Measurements from ENCODE around the gene GCN1. TPM values are rescaled to one million over a fixed set of nuclear protein-coding genes. Genes with fewer than 3 reads are reported as not detected.

Gene GCN1
- polyA plus RNA-seq, 2 of the 4 experiments (the other 2 are of a cell fraction), result 43.2 to 64.1 TPM

DNA sequence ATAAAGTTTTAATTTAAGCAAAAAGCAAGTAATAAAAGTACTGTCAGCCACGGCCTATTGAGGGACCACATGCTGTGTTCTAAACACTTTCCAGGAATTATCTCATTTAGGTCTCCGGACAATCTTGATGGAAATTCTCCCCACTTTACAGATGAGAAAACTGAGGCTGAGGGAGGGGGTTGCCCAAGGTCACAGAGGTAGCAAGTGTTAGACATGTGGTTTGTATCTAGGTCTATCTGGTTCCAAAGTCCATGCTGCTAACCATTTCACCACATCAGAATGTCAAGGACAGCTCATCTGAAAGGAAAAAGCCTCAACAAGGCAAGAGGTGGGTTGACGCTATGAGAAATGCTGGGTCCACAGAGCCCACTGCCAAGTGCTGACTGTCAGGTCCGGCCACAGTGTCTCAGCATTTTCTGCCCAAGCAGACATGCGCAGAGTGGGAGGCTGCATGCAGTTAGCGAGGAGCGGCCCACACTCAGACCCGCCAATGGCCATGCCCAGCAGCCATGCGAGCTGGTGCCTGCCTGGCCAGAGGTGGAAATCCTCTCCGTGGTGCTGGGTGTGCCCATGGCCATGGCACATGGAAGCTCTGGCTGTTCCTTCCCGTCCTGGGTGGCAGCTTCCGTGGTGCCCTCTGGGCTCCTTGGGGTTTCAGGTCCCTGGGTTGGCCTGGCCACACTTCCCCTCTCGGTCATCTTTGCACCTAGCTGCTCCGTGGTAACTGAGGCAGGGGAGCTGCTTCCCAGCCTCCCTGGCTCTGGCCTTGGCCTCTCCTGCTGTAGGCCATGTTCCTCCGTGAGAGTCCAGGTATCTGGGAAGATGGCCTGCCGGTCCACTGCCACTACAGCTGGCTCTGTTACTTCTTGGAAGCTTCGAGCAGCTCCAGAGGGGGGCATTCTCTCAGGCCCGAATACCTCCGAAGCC is 24.4 kb upstream of the GCN1 start:
- H3K9me3 ChIP-seq, result no peaks in the 10 kb centered on the region
- TF ChIP-seq KDM1A (IDR thresholded peaks at IDR 0.05; ENCODE audit: low read depth) (peak; percentile 33; the same call in 1 of the 2 replicates), MAZ (IDR thresholded peaks at IDR 0.05; ENCODE audit: borderline replicate concordance, low read depth, low read length) (no peak)
- no peaks in the 10 kb centered on the region for H3K4me1 ChIP-seq
- H3K4me3 ChIP-seq, result no peak overlapping the region
- ChIA-PET CTCF (interaction anchor here (1.5 to 18.0 kb wide), 4 partner anchors 10 to 83 kb away, joined by 4 to 1367 read pairs (median 204); partner anchors contain the start of genes PXN, RPLP0 and SIRT4), POLR2A (interaction anchor here (1.0 to 5.8 kb wide), 3 partner anchors 15 to 73 kb away, joined by 3 to 40 read pairs (median 13); partner anchors contain the start of genes RNU4-2 and RPLP0)
- no peak for FAIRE-seq
- H3K27ac ChIP-seq, result no peak overlapping the region
- no peak for ATAC-seq
- 93% methylated on average over 19 of the region's 19 CpGs for WGBS (ENCODE audit: missing lambda C conversion rate)
- H3K4me2 ChIP-seq, result no peak overlapping the region
- no peak for DNase-seq (ENCODE audit: low read depth in 1 of 2, low spot score in 1 of 2)

DNA sequence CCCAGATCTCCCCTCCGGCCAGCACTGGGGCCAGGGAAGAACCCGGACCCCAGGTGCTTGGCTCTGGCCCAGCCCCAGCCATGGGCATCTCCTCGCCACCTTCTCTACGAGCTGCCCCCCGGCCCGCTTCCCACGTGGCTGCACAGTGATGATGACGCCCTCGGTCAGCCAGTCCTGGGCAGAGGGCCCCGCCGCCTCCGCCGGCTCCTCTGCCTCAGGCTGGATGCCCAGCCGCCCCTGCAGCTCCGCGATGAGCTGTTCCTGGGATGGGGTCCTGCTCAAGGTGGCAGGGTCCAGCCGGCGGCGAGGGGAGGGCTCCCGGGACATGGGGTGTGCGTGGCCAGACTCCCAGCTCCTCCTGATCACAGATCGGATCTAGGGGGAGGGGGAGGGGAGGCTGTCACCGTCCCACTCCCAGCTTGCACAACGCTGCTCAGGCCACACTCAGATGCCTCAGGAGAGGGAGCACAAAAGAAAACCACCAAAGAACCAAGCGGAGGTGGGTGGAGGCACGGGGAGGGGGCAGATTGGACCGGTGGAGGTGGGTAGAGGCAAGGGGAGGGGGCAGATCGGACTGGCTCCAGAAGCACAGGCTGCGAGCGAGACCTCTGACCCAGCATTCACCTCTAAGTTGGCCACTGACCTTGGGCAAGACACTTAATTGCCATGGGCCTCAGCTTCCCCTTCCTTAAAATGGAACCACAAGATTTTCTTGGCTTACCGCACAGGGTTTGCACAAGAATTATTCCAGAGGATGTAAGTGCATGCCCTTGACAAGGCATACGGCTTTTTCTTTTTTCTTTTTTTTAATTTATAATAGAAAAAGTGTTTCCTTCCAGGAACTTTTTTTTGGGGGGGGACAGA is 22.5 kb upstream of the GCN1 start:
- ATAC-seq, result no peak; a peak in 1 of 6 replicates
- H3K4me1 ChIP-seq, result no peaks in the 10 kb centered on the region

DNA sequence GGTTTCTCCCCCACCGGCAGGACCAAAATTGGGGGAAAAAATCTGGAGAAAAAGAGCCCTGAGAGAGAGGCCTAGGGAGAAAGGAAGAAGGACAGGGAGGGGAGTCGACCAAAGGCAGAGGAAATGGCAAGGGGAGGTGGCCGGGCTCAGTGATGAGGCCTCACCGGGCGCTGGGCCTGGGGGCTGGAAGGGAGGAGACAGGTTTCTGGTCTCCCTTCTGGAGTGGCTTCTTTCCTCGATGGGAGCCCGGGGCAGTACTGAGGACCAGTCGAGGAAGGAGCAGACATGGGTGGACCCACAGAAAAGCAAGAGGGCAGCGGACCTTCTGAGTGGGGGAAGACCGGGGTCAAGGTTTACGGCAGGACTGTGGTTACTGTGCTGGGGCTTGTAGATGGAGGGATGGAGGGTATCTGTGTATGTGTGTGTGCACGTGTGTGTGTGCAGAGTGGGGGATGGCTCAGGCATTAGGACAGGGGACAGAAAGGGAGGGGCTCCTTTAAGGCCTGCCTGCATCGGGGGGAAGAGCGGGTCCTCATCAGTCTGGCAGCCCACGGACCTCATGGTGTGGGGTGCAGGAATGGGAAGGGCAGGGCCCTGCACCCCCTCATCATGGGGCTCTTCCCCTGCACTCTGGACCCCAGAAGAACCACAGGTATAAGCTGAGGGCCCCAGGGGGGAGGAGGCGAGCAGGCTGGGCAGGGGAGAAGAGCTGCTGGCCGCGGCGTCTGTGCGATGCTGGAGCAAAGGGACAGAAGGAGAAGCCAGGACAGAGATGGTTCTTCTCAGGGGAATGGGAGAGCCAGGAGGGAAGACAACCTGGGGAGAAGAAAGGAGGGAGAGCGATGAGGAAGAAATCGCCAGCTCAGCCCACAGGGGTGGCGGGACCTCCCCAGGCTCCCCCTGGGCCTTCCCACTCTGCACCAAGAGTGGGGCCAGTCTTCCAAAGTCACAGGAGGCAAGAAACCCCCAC is 21.5 kb upstream of the GCN1 start:
- CTCF ChIA-PET, result interaction anchor here (6.8 to 18.0 kb wide), 3 partner anchors 12 to 40 kb away, joined by 100 to 1367 read pairs (median 308); partner anchors contain the start of genes PXN and RPLP0
- ATAC-seq, result peak in 1 of 2 experiments; percentile 5; a peak in 3 of 6 replicates
- POLR2A ChIA-PET, result interaction anchor here (1.0 to 2.5 kb wide), 3 partner anchors 15 to 76 kb away, joined by 4 to 15 read pairs (median 5); partner anchors contain the start of genes RNU4-2 and RPLP0
- no peak for FAIRE-seq
- Histone ChIP-seq H3K4me2 (no peak overlapping the region), H3K4me3 (no peak overlapping the region), H3K4me1 (no peaks in the 10 kb centered on the region), H3K9me3 (no peaks in the 10 kb centered on the region), H3K27ac (no peak overlapping the region)
- DNase-seq (ENCODE audit: low read depth in 1 of 2, low spot score in 1 of 2), result no peak
- TF ChIP-seq ZNF302 (CRISPR knock-in tag; IDR thresholded peaks at IDR 0.05) (no peak), ZC3H11A (IDR thresholded peaks at IDR 0.05) (no peak), MYC (IDR thresholded peaks at IDR 0.05; ENCODE audit: borderline replicate concordance, low read length) (no peak), TP53 (CRISPR knock-in tag; IDR thresholded peaks at IDR 0.05) (no peak), JUN (IDR thresholded peaks at IDR 0.05) (no peak), CEBPB (IDR thresholded peaks at IDR 0.05) (no peak), HDAC2 (IDR thresholded peaks at IDR 0.05) (no peak), SREBF2 (IDR thresholded peaks at IDR 0.05) (no peak), SMC3 (IDR thresholded peaks at IDR 0.05) (no peak), KDM5A (IDR thresholded peaks at IDR 0.05) (no peak), RFX5 (IDR thresholded peaks at IDR 0.05) (no peak)
- TF ChIP-seq, protein P1, sequence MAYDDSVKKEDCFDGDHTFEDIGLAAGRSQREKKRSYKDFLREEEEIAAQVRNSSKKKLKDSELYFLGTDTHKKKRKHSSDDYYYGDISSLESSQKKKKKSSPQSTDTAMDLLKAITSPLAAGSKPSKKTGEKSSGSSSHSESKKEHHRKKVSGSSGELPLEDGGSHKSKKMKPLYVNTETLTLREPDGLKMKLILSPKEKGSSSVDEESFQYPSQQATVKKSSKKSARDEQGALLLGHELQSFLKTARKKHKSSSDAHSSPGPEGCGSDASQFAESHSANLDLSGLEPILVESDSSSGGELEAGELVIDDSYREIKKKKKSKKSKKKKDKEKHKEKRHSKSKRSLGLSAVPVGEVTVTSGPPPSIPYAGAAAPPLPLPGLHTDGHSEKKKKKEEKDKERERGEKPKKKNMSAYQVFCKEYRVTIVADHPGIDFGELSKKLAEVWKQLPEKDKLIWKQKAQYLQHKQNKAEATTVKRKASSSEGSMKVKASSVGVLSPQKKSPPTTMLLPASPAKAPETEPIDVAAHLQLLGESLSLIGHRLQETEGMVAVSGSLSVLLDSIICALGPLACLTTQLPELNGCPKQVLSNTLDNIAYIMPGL (CRISPR knock-in tag; IDR thresholded peaks at IDR 0.05; ENCODE audit: borderline replicate concordance), result no peak
- TF ChIP-seq, protein P2, sequence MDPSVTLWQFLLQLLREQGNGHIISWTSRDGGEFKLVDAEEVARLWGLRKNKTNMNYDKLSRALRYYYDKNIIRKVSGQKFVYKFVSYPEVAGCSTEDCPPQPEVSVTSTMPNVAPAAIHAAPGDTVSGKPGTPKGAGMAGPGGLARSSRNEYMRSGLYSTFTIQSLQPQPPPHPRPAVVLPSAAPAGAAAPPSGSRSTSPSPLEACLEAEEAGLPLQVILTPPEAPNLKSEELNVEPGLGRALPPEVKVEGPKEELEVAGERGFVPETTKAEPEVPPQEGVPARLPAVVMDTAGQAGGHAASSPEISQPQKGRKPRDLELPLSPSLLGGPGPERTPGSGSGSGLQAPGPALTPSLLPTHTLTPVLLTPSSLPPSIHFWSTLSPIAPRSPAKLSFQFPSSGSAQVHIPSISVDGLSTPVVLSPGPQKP (IDR thresholded peaks at IDR 0.05; ENCODE audit: low read depth, low read length), result no peak
- WGBS (ENCODE audit: missing lambda C conversion rate), result 89% methylated on average over 23 of the region's 23 CpGs

More for the DNA sequence above, 22.5 kb upstream of the GCN1 start:
- H3K4me3 ChIP-seq, result no peak overlapping the region
- H3K4me2 ChIP-seq, result no peak overlapping the region
- no peaks in the 10 kb centered on the region for H3K9me3 ChIP-seq
- no peak for FAIRE-seq
- 88% methylated on average over 18 of the region's 32 CpGs for WGBS (ENCODE audit: missing lambda C conversion rate)
- POLR2A ChIA-PET, result interaction anchor here (1.4 to 2.5 kb wide), 2 partner anchors 16 to 75 kb away, joined by 5 to 15 read pairs; partner anchors contain the start of genes RNU4-2 and RPLP0
- no peak overlapping the region for H3K27ac ChIP-seq
- CTCF ChIA-PET, result interaction anchor here (6.8 to 18.0 kb wide), 3 partner anchors 12 to 39 kb away, joined by 100 to 1367 read pairs (median 308); partner anchors contain the start of genes PXN and RPLP0
- no peak for DNase-seq (ENCODE audit: low read depth in 1 of 2, low spot score in 1 of 2)
- TF ChIP-seq ZFP36 (IDR thresholded peaks at IDR 0.05; ENCODE audit: borderline replicate concordance, partially characterized antibody) (no peak), RARB (CRISPR knock-in tag; IDR thresholded peaks at IDR 0.05) (no peak), RFX5 (IDR thresholded peaks at IDR 0.05) (no peak), HOXA7 (CRISPR knock-in tag; IDR thresholded peaks at IDR 0.05) (no peak), ZNF302 (CRISPR knock-in tag; IDR thresholded peaks at IDR 0.05) (no peak), EHF (CRISPR knock-in tag; IDR thresholded peaks at IDR 0.05) (no peak), FOSL2 (IDR thresholded peaks at IDR 0.05) (no peak), FOSL2 (CRISPR knock-in tag; IDR thresholded peaks at IDR 0.05) (no peak), CBX2 (IDR thresholded peaks at IDR 0.05; ENCODE audit: borderline replicate concordance, low read depth) (no peak), RCOR1 (IDR thresholded peaks at IDR 0.05; ENCODE audit: low read depth, low read length) (no peak), RAD21 (conservative IDR thresholded peaks at IDR 0.05 in 1 of 2, IDR thresholded peaks at IDR 0.05 in 1 of 2) (no peak), POLR2AphosphoS2 (conservative IDR thresholded peaks at IDR 0.05; ENCODE audit: low read length) (no peak)
- TF ChIP-seq, protein P3, sequence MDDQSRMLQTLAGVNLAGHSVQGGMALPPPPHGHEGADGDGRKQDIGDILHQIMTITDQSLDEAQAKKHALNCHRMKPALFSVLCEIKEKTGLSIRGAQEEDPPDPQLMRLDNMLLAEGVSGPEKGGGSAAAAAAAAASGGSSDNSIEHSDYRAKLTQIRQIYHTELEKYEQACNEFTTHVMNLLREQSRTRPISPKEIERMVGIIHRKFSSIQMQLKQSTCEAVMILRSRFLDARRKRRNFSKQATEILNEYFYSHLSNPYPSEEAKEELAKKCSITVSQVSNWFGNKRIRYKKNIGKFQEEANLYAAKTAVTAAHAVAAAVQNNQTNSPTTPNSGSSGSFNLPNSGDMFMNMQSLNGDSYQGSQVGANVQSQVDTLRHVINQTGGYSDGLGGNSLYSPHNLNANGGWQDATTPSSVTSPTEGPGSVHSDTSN (IDR thresholded peaks at IDR 0.05), result no peak
